Type B pancreatic cell (in vitro differentiated cells): ENCODE measurements around the gene ANKH. TPM values are rescaled to one million over a fixed set of nuclear protein-coding genes. Genes with fewer than 3 reads are reported as not detected.
A peak's percentile ranks its signal among the peaks of the same experiment; 100 is the strongest.

Source experiments
- DNase-seq: peaks from one replicate; pipeline ENCODE4 v3.0.0; 2021; ENCODE audit warnings: mixed read lengths; ENCODE audit not compliant: unreplicated experiment; ENCODE audit errors: extremely low spot score
- H3K27ac Mint-ChIP-seq: 2 replicates; pipeline ENCODE4 v1.8.0; 2021; ENCODE audit warnings: mild to moderate bottlenecking, mixed read lengths
- H3K27me3 Mint-ChIP-seq: 2 replicates; pipeline ENCODE4 v1.8.0; 2021; ENCODE audit warnings: mixed read lengths
- H3K36me3 Mint-ChIP-seq: 2 replicates; pipeline ENCODE4 v1.8.0; 2021; ENCODE audit warnings: mixed read lengths
- H3K4me1 Mint-ChIP-seq: one replicate; pipeline ENCODE4 v1.8.0; 2021; ENCODE audit warnings: mixed read lengths; ENCODE audit not compliant: unreplicated experiment
- H3K4me3 Mint-ChIP-seq: 2 replicates; pipeline ENCODE4 v1.8.0; 2021; ENCODE audit warnings: mild to moderate bottlenecking, mixed read lengths
- H3K9me3 Mint-ChIP-seq: 2 replicates; pipeline ENCODE4 v1.8.0; 2021; ENCODE audit warnings: mixed read lengths
- total RNA-seq: library from RNA; stranded (reverse); gene quantifications from 2 replicates; pipeline ENCODE4 v1.2.1, GENCODE V29; 2021; ENCODE audit warnings: low replicate concordance
- TF ChIP-seq, protein P1 (sequence below): fragments of 200-600 bp; sonication (generic); conservative IDR thresholded peaks from 2 replicates; pipeline ENCODE4 v1.5.0; 2021; ENCODE audit warnings: antibody characterized with exemption, mild to moderate bottlenecking

ANKH gene
- total RNA-seq, 1 donor from 2014 or later = 41.1 TPM

DNA sequence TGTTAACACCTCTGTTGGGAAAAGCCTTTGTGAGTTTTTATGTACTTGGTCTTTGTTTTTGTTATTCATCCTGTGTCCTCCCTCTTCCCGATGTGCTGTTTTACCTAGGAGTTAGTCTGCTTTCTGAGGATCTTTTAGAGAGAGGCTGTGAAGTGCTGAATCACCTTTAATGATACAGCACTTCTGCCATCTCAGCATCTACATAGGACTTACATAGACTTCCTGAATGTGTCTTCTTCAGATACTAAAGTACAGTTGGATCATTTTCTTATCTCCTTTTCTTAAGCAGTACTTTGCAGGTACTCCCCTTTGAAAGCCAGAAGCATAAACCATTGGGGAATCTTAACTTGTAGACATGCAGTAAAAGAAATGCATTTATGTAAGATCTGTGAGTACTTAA is 175.5 kb downstream of the ANKH start:
- Mint-ChIP-seq H3K36me3 (peaks cover 49% of the 10 kb centered on the region), H3K27me3 (no peaks in the 10 kb centered on the region), H3K4me1 (no peaks in the 10 kb centered on the region), H3K4me3 (no peak overlapping the region), H3K9me3 (no peaks in the 10 kb centered on the region), H3K27ac (no peak overlapping the region)
- TF ChIP-seq, protein P1, sequence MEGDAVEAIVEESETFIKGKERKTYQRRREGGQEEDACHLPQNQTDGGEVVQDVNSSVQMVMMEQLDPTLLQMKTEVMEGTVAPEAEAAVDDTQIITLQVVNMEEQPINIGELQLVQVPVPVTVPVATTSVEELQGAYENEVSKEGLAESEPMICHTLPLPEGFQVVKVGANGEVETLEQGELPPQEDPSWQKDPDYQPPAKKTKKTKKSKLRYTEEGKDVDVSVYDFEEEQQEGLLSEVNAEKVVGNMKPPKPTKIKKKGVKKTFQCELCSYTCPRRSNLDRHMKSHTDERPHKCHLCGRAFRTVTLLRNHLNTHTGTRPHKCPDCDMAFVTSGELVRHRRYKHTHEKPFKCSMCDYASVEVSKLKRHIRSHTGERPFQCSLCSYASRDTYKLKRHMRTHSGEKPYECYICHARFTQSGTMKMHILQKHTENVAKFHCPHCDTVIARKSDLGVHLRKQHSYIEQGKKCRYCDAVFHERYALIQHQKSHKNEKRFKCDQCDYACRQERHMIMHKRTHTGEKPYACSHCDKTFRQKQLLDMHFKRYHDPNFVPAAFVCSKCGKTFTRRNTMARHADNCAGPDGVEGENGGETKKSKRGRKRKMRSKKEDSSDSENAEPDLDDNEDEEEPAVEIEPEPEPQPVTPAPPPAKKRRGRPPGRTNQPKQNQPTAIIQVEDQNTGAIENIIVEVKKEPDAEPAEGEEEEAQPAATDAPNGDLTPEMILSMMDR = no peak
- no peak for DNase-seq

- H3K4me3 Mint-ChIP-seq = no peak overlapping the region
- no peaks in the 10 kb centered on the region for H3K4me1 Mint-ChIP-seq
- no peaks in the 10 kb centered on the region for H3K9me3 Mint-ChIP-seq
- TF ChIP-seq, protein P1 = no peak
- peaks cover 58% of the 10 kb centered on the region for H3K36me3 Mint-ChIP-seq
- no peak for DNase-seq
- H3K27me3 Mint-ChIP-seq = no peaks in the 10 kb centered on the region
- H3K27ac Mint-ChIP-seq = no peak overlapping the region
Measured at GRCh38 chr5:14695152-14695551, 176.4 kb downstream of the ANKH start.

DNA sequence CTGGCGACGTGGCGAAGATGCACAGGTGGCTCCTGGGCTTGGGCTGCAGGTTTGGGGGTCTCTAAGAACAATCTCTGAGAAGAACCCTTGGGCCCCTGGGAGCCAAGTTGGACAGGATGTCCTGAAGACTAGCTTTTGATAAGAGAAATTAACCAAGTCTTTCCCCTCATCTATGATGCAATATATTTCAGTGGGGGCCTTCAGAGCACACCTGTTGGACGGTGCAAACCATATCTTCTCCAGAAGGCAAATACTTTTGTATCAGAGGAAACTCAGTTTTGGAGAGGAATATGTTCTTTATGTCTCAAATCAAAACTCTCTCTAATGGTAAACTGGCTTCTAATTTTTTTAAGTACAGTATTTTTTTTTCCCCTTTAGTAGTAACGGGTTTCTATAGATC is 178.5 kb downstream of the ANKH start:
- TF ChIP-seq, protein P1 = no peak
- Mint-ChIP-seq H3K27me3 (no peaks in the 10 kb centered on the region), H3K4me3 (no peak overlapping the region), H3K36me3 (peaks cover 56% of the 10 kb centered on the region), H3K27ac (no peak overlapping the region), H3K9me3 (no peaks in the 10 kb centered on the region), H3K4me1 (no peaks in the 10 kb centered on the region)
- no peak for DNase-seq

DNA sequence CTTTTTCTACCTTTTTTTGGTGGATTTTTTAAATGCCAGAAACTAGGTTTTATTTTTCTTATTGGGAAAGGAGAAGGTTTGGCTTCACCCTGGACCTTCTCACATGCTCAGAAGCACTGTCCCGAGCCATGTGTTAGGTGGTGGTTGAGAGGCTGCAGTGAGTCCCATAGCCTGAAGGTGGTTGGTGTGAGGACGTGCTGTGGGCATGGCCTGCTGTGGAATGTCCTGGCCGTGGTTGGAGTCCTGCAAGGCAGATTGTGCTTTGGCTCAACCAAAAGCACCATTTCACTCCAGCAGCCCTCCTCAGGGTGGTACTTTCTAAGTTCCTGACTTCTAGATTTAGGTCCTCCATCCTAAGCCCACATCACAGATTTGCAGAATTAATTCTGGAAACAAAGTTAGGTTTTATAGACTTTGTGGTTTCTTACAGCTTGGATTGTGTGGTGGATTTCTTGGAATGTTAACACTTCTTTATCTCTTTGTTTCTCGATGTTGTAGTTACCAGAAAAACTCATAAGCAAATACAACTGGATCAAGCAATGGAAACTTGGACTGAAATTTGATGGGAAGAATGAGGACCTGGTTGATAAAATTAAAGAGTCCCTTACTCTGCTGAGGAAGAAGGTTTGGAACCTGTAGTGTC is 184.4 kb downstream of the ANKH start:
- H3K27me3 Mint-ChIP-seq = no peaks in the 10 kb centered on the region
- TF ChIP-seq, protein P1 = no peak
- H3K27ac Mint-ChIP-seq = no peak overlapping the region
- no peak overlapping the region for H3K4me3 Mint-ChIP-seq
- DNase-seq = no peak
- H3K9me3 Mint-ChIP-seq = no peaks in the 10 kb centered on the region
- H3K36me3 Mint-ChIP-seq = peaks cover 30% of the 10 kb centered on the region
- peaks cover 11% of the 10 kb centered on the region for H3K4me1 Mint-ChIP-seq

GRCh38 chr5:14686517-14686916 is 185.1 kb downstream of the ANKH start:
- Mint-ChIP-seq H3K36me3 (peaks cover 25% of the 10 kb centered on the region), H3K27ac (peak overlapping the region; percentile 21)

More at GRCh38 chr5:14686517-14686916, 185.1 kb downstream of the ANKH start:
- DNase-seq = no peak
- TF ChIP-seq, protein P1 = no peak
- H3K4me3 Mint-ChIP-seq = no peak overlapping the region
- no peaks in the 10 kb centered on the region for H3K27me3 Mint-ChIP-seq
- peaks cover 11% of the 10 kb centered on the region for H3K4me1 Mint-ChIP-seq
- no peaks in the 10 kb centered on the region for H3K9me3 Mint-ChIP-seq
